ENCODE results near the gene ZFP36L2.

- TF ChIP-seq CTCF (IDR thresholded peaks at IDR 0.05 in 8 of 11, conservative IDR thresholded peaks at IDR 0.05 in 3 of 11) (no peak), POLR2AphosphoS5 (IDR thresholded peaks at IDR 0.05) (no peak), POLR2A (IDR thresholded peaks at IDR 0.05) (no peak)
Measured at GRCh38 chr2:43233218-43234212, 7.1 kb upstream of the ZFP36L2 start.

Measured in spleen (tissue), 7 donors.